HCT116 (cell line): Measurements from ENCODE around the gene APOD. TPM values are rescaled to one million over a fixed set of nuclear protein-coding genes. Genes with fewer than 3 reads are reported as not detected.

Source experiments
- ATAC-seq: fragments of 200-7000 bp; cut with Tn5 transposase; 2 replicates; pipeline ENCODE4 v1.9.1; 2020; ENCODE audit warnings: mild to moderate bottlenecking, moderate library complexity
- BruUV-seq: library from RNA; stranded (reverse); fragments of 400-500 nt; replicated peaks from 2 replicates; lab custom pipeline; 2021; lab: Mats Ljungman, UMichigan
- CTCF ChIA-PET: fragments of 300-600 bp; sonication (Branson Sonifier 250); formaldehyde crosslinking; loops from one replicate; lab custom pipeline; 2021; ENCODE audit warnings: antibody characterized with exemption; lab: Charles Lee
- POLR2A ChIA-PET: fragments of 300-600, 350-600 bp; sonication (Branson Sonifier 250); formaldehyde crosslinking; loops from one replicate; lab custom pipeline; 2021; ENCODE audit warnings: antibody characterized with exemption; lab: Charles Lee
- RAD21 ChIA-PET, 2 experiments: fragments of 300-600 bp; sonication (Branson Sonifier 250); formaldehyde crosslinking; loops; one replicate each; lab custom pipeline; 2023; ENCODE audit warnings: low total read pairs in 2 of 2; ENCODE audit not compliant: uncharacterized antibody in 2 of 2, unreplicated experiment in 2 of 2, low non-redundant PET in 1 of 2; lab: Charles Lee
- DNase-seq: peaks from one replicate; pipeline ENCODE4 v3.0.0-alpha.2; 2010; ENCODE audit warnings: low read depth, low spot score
- H2AFZ ChIP-seq: fragments of 200-600 bp; shearing (Covaris generic), sonication (generic); 2 replicates; pipeline ENCODE4 v1.6.1; 2017; ENCODE audit warnings: low read depth, mixed run types, mixed read lengths, antibody characterized with exemption, low read length; ENCODE audit not compliant: poor library complexity, severe bottlenecking
- H3K27ac ChIP-seq: 2 replicates; pipeline ENCODE4 v1.5.1; 2012; ENCODE audit warnings: low read depth, low read length
- H3K27me3 ChIP-seq: fragments of 200-600 bp; sonication (generic); 2 replicates; pipeline ENCODE4 v1.6.1; 2016; ENCODE audit warnings: mixed run types, low read length, mixed read lengths; ENCODE audit not compliant: insufficient read depth
- H3K36me3 ChIP-seq, 2 experiments: fragments of 200-500 bp in 1 of 2; fragments of 200-600 bp in 1 of 2; sonication (Bioruptor generic) in 1 of 2; sonication (generic) in 1 of 2; 2 replicates each; pipeline versions ENCODE4 v1.5.1 to v1.6.1; 2014 to 2016; ENCODE audit warnings: low read length in 2 of 2, inconsistent platforms in 1 of 2, mixed read lengths in 1 of 2, mixed run types in 1 of 2; ENCODE audit not compliant: insufficient read depth in 2 of 2, control insufficient read depth in 1 of 2
- H3K4me1 ChIP-seq, 2 experiments: fragments of 200-600 bp in 1 of 2; sonication (generic) in 1 of 2; 2 replicates each; pipeline versions ENCODE4 v1.5.1 to v1.6.1; 2012 to 2017; ENCODE audit warnings: low read length in 2 of 2, inconsistent platforms in 1 of 2, mild to moderate bottlenecking in 1 of 2, mixed read lengths in 1 of 2, mixed run types in 1 of 2, moderate library complexity in 1 of 2; ENCODE audit not compliant: insufficient read depth in 2 of 2, control insufficient read depth in 1 of 2
- H3K4me2 ChIP-seq: fragments of 200-600 bp; sonication (generic); 2 replicates; pipeline ENCODE4 v1.6.1; 2017; ENCODE audit warnings: mixed run types, low read length, mixed read lengths
- H3K4me3 ChIP-seq, 2 experiments: fragments of 200-600 bp in 1 of 2; sonication (generic) in 1 of 2; replicated peaks in 1 of 2; 2 replicates each; pipeline ENCODE4 v1.5.1; 2011 to 2016; ENCODE audit warnings: low read length in 2 of 2, control low read depth in 1 of 2, low read depth in 1 of 2, mild to moderate bottlenecking in 1 of 2, mixed read lengths in 1 of 2, mixed run types in 1 of 2
- H3K79me2 ChIP-seq: fragments of 200-600 bp; sonication (generic); 2 replicates; pipeline ENCODE4 v1.6.1; 2017; ENCODE audit warnings: mild to moderate bottlenecking, mixed run types, low read length, moderate library complexity, mixed read lengths; ENCODE audit not compliant: insufficient read depth
- H3K9ac ChIP-seq: fragments of 200-600 bp; sonication (generic); 2 replicates; pipeline ENCODE4 v1.6.1; 2016; ENCODE audit warnings: low read length, mixed read lengths
- H3K9me2 ChIP-seq: fragments of 200-600 bp; sonication (generic), shearing (Covaris generic); 2 replicates; pipeline ENCODE4 v1.6.1; 2017; ENCODE audit warnings: mixed run types, mild to moderate bottlenecking, moderate library complexity; ENCODE audit not compliant: insufficient read depth
- H3K9me3 ChIP-seq, 2 experiments: fragments of 200-500 bp in 1 of 2; fragments of 200-600 bp in 1 of 2; sonication (Bioruptor generic) in 1 of 2; sonication (generic) in 1 of 2; 2 replicates each; pipeline ENCODE4 v1.6.1; 2014 to 2017; ENCODE audit warnings: low read length in 2 of 2, mixed read lengths in 2 of 2, inconsistent platforms in 1 of 2, low read depth in 1 of 2, mild to moderate bottlenecking in 1 of 2, mixed run types in 1 of 2, moderate library complexity in 1 of 2; ENCODE audit not compliant: control insufficient read depth in 1 of 2, insufficient read depth in 1 of 2
- H4K20me1 ChIP-seq: fragments of 200-600 bp; sonication (generic), shearing (Covaris generic); 2 replicates; pipeline ENCODE4 v1.6.1; 2017; ENCODE audit warnings: mixed run types, mild to moderate bottlenecking, moderate library complexity; ENCODE audit not compliant: insufficient read depth
- CBX3 ChIP-seq: IDR thresholded peaks from 2 replicates; pipeline ENCODE4 v1.6.1; 2012; ENCODE audit warnings: low read depth
- CEBPB ChIP-seq: IDR thresholded peaks from 2 replicates; pipeline ENCODE4 v1.6.1; 2012; ENCODE audit warnings: low read depth
- EGR1 ChIP-seq: IDR thresholded peaks from 2 replicates; pipeline ENCODE4 v1.6.1; 2012; ENCODE audit warnings: low read depth
- EZH2 ChIP-seq: fragments of 200-600 bp; sonication (generic); IDR thresholded peaks from 2 replicates; pipeline ENCODE4 v1.6.1; 2017; ENCODE audit warnings: antibody characterized with exemption, mixed run types
- FOSL1 ChIP-seq: IDR thresholded peaks from 2 replicates; pipeline ENCODE4 v1.6.1; 2012; ENCODE audit warnings: low read depth
- JUND ChIP-seq: IDR thresholded peaks from 2 replicates; pipeline ENCODE4 v1.6.1; 2012
- POLR2AphosphoS5 ChIP-seq: IDR thresholded peaks from 2 replicates; pipeline ENCODE4 v1.6.1; 2011; ENCODE audit warnings: mild to moderate bottlenecking, low read depth, low read length, moderate library complexity
- SIN3A ChIP-seq: IDR thresholded peaks from 2 replicates; pipeline ENCODE4 v1.6.1; 2012; ENCODE audit warnings: low read depth
- SP1 ChIP-seq: IDR thresholded peaks from 2 replicates; pipeline ENCODE4 v1.6.1; 2012; ENCODE audit warnings: low read depth
- TCF7L2 ChIP-seq: IDR thresholded peaks from 2 replicates; pipeline ENCODE4 v1.7.0; 2011; ENCODE audit warnings: borderline replicate concordance, inconsistent platforms; ENCODE audit not compliant: insufficient read depth, insufficient read length; ENCODE audit errors: extremely low read depth
- ZNF274 ChIP-seq: fragments of 200-500 bp; sonication (Bioruptor generic); IDR thresholded peaks from 2 replicates; pipeline ENCODE4 v1.6.1; 2014; ENCODE audit warnings: mild to moderate bottlenecking, low read depth, low read length, inconsistent platforms
- intact Hi-C: fragments of 100-400 bp; cut with micrococcal nuclease; formaldehyde crosslinking; loops from 2 replicates; pipeline ENCODE4 v1.10.0; 2022
- total RNA-seq: library from RNA; stranded (reverse); gene quantifications from one replicate; pipeline ENCODE4 v1.2.1, GENCODE V29; 2021; ENCODE audit not compliant: unreplicated experiment
- TF ChIP-seq, protein P1 (sequence below): IDR thresholded peaks from 2 replicates; pipeline ENCODE4 v1.6.1; 2012
- TF ChIP-seq, protein P2 (sequence below): IDR thresholded peaks from 2 replicates; pipeline ENCODE4 v1.6.1; 2011; ENCODE audit warnings: mild to moderate bottlenecking, low read length, moderate library complexity; ENCODE audit not compliant: insufficient replicate concordance; ENCODE audit errors: extremely low read depth
- TF ChIP-seq, protein P3 (sequence below), 3 experiments: fragments of 200-600 bp in 1 of 3; sonication (generic) in 1 of 3; IDR thresholded peaks in 2 of 3; conservative IDR thresholded peaks in 1 of 3; 2 replicates each; pipeline ENCODE4 v1.5.1; 2012 to 2017; ENCODE audit warnings: low read depth in 2 of 3, low read length in 2 of 3, antibody characterized with exemption in 1 of 3, borderline replicate concordance in 1 of 3, control low read depth in 1 of 3, mild to moderate bottlenecking in 1 of 3, mixed read lengths in 1 of 3, mixed run types in 1 of 3, moderate library complexity in 1 of 3; ENCODE audit not compliant: insufficient read depth in 1 of 3

The APOD gene
- total RNA-seq, 1 experiment from 2014 or later: 0.76 TPM

DNA sequence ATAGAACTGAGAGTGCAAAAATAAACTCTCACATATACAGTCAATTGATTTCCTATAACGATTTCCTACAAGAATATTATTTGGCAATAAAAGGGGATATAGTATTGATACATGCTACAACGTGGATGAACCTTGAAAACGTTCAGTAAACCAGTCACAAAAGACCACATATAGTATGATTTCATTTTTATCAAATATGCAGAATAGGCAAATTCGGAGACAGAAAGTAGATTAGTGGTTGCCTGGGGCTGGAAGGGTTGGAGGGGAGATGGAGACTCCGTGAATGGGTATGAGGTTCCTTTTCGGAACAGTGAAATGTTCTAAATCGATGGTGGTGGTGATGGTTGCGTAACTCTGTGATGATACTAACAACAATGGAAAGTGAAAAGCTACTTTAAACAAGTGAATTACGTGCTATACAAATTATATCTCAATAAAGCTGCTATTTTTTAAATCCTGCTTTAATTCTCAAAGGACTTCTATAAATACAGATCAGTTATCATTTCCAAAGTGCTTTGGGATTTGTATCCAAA is 6.0 kb downstream of the APOD start:
- Histone ChIP-seq H4K20me1 (no peaks in the 10 kb centered on the region), H3K9me3 (no peaks in the 10 kb centered on the region), H3K4me3 (no peak overlapping the region), H3K9me2 (no peaks in the 10 kb centered on the region), H3K27ac (no peak overlapping the region), H3K27me3 (no peaks in the 10 kb centered on the region), H3K36me3 (no peaks in the 10 kb centered on the region), H3K4me1 (peaks cover 0 to 2% of the 10 kb centered on the region in 2 experiments; a peak in 2 of 4 replicates), H2AFZ (no peak overlapping the region), H3K79me2 (no peaks in the 10 kb centered on the region), H3K4me2 (no peak overlapping the region), H3K9ac (no peak overlapping the region)
- ChIA-PET CTCF (no interaction called here), POLR2A (no interaction called here), RAD21 (no interaction called here)
- BruUV-seq: no TSS peak
- ATAC-seq (no peak), DNase-seq (no peak)
- intact Hi-C loops: no loop called here
- TF ChIP-seq EZH2 (no peak), POLR2AphosphoS5 (no peak), JUND (no peak), FOSL1 (no peak), TCF7L2 (no peak), CEBPB (no peak), SP1 (no peak), SIN3A (no peak), CBX3 (no peak), ZNF274 (no peak), EGR1 (no peak)
- TF ChIP-seq, protein P1, sequence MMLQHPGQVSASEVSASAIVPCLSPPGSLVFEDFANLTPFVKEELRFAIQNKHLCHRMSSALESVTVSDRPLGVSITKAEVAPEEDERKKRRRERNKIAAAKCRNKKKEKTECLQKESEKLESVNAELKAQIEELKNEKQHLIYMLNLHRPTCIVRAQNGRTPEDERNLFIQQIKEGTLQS: no peak
- TF ChIP-seq, protein P2, sequence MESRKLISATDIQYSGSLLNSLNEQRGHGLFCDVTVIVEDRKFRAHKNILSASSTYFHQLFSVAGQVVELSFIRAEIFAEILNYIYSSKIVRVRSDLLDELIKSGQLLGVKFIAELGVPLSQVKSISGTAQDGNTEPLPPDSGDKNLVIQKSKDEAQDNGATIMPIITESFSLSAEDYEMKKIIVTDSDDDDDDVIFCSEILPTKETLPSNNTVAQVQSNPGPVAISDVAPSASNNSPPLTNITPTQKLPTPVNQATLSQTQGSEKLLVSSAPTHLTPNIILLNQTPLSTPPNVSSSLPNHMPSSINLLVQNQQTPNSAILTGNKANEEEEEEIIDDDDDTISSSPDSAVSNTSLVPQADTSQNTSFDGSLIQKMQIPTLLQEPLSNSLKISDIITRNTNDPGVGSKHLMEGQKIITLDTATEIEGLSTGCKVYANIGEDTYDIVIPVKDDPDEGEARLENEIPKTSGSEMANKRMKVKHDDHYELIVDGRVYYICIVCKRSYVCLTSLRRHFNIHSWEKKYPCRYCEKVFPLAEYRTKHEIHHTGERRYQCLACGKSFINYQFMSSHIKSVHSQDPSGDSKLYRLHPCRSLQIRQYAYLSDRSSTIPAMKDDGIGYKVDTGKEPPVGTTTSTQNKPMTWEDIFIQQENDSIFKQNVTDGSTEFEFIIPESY: no peak
- TF ChIP-seq, protein P3, sequence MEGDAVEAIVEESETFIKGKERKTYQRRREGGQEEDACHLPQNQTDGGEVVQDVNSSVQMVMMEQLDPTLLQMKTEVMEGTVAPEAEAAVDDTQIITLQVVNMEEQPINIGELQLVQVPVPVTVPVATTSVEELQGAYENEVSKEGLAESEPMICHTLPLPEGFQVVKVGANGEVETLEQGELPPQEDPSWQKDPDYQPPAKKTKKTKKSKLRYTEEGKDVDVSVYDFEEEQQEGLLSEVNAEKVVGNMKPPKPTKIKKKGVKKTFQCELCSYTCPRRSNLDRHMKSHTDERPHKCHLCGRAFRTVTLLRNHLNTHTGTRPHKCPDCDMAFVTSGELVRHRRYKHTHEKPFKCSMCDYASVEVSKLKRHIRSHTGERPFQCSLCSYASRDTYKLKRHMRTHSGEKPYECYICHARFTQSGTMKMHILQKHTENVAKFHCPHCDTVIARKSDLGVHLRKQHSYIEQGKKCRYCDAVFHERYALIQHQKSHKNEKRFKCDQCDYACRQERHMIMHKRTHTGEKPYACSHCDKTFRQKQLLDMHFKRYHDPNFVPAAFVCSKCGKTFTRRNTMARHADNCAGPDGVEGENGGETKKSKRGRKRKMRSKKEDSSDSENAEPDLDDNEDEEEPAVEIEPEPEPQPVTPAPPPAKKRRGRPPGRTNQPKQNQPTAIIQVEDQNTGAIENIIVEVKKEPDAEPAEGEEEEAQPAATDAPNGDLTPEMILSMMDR (IDR thresholded peaks at IDR 0.05 in 2 of 3, conservative IDR thresholded peaks at IDR 0.05 in 1 of 3; ENCODE audit: borderline replicate concordance in 1 of 3, insufficient read depth in 1 of 3, low read depth in 2 of 3, low read length in 2 of 3): no peak
- TF ChIP-seq, all 23 proteins: peak for 0
